ENCODE data around the gene SCAMP2. TPM values are rescaled to one million over a fixed set of nuclear protein-coding genes. Genes with fewer than 3 reads are reported as not detected.
"Not testable (repeated sequence)": the region's sequence is repeated elsewhere in the genome, so short reads cannot be mapped to it uniquely, and the experiment has no call there.

The SCAMP2 gene
- total RNA-seq, 1 experiment from 2014 or later, result 32.1 TPM

DNA sequence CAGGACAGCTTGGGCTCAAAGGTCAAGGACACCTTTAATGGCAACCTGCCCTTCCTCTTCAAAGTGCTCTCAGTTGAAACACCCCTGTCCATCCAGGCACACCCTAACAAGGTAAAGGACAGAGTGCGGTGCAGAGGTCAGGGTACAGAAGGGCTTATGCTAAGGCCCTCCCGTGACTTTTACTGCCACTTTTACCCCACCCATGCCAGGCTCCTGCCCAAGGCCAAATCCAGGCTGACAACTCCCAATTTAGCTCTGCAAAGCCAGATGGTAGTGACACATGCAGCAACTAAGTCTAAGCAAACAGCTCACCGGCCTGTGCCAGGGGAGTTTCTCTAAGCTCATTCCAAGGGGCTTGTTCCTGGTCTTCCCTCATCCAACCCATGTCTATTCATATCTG is 18.3 kb upstream of the SCAMP2 start:
- no peak for DNase-seq (ENCODE audit: low read depth)

DNA sequence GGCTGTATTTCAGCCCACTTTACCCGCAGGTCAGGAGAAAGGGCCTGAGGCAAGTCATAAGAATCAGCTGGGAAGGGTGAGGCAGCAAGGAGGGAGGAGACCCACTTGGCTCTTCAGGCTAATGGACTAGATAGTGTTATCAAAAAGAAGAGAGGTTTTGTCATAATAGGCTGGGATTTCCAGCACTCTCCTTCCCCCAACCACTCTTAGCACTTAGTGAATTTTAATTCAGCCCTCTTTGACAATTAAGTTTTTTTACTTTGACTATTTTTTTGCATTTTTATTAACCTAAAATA is 17.4 kb upstream of the SCAMP2 start:
- DNase-seq (ENCODE audit: low read depth), result no peak

DNA sequence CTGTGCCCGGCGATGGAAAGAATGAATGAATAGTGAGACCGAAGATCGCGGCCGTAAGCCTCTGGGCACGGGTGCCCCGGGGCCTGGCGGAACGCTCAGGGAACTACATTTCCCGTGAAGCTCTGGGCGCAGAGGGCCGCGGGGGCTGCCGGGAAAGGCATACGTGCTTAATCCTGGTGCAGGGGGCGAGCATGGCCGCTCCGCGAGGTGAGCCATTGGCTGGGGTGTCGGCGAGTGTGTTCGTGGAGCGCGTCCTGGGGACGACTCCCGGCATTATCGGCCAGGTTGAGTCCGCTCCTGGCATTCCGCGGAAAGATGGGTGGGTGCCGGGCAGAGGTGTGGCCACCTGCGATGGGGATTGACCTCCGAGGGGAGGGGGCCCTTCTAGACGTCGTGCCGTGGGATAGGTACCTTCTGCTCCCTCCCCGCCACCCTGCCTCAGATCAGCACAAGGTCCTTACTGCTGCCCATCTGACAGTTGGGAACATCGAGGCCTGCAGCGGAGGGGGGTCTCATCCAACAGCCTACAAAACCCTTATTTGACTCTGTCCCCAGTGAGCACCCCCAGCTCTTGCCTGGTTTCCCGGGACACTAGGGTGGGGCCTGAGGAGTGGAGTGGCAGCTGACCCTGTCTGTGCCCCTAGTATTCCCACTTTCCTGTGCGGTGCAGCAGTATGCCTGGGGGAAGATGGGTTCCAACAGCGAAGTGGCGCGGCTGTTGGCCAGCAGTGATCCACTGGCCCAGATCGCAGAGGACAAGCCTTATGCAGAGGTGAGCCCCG is 16.9 kb upstream of the SCAMP2 start, which contains the start of gene MPI:
TSS of gene MPI (plus strand) at position 160 of the 782 bp plus-strand sequence. CDS start at position 192, 32 bp downstream.
- DNase-seq (ENCODE audit: low read depth), result peak; percentile 77

GRCh38 chr15:74889390-74889882 is 16.3 kb upstream of the SCAMP2 start:
- DNase-seq (ENCODE audit: low read depth), result peak; percentile 55

DNA sequence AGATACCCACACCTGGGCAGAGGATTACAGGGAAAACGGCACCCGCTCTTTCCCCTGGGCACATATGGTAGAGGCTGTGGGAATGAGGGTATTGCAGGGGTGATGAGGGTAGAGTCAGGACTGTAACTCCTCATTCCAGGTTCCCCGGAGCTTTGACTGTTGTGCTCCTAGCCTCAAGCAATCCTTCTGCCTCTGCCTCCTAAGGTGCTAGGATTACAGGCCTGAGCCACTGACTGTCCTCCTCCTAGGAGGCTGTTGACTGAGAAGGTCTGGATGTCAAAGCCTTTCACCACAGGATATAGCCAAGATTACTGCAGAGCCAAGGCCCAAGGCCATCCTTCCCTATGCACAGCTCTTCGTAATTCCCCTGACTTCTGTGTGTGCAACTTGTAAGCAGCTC is 15.6 kb upstream of the SCAMP2 start:
- no peak for DNase-seq (ENCODE audit: low read depth)

DNA sequence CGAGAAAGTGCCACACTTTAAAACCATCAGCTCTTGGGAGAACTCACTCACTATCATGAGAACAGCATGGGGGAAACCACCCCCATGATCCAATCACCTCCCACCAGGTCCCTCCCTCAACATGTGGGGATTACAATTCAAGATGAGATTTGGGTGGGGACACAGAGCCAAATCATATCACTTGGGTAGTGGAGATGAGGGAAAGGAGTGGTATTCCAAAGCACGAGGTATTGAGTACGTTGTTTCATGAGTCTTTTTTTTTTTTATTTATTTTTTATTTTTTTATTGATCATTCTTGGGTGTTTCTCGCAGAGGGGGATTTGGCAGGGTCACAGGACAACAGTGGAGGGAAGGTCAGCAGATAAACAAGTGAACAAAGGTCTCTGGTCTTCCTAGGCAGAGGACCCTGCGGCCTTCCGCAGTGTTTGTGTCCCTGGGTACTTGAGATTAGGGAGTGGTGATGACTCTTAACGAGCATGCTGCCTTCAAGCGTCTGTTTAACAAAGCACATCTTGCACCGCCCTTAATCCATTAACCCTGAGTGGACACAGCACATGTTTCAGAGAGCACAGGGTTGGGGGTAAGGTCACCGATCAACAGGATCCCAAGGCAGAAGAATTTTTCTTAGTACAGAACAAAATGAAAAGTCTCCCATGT is 14.5 kb upstream of the SCAMP2 start:
- not testable (repeated sequence) for DNase-seq (ENCODE audit: low read depth)

DNA sequence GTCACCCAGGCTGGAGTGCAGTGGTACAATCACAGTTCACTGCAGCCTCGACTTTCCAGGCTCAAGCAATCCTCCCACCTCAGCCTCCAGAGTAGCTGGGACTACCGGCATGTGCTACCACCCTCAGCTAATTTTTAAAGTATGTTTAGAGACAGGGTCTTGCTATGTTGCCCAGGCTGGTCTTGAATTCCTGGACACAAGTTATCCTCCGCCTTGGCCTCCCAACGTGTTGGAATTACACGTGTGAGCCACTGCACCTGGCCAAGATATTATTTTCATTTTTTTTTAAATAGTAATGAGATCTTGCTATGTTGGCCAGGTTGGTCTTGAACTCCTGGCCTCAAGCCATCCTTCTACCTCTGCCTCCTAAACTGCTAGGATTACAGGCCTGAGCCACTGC is 12.3 kb upstream of the SCAMP2 start:
- no peak for DNase-seq (ENCODE audit: low read depth)

DNA sequence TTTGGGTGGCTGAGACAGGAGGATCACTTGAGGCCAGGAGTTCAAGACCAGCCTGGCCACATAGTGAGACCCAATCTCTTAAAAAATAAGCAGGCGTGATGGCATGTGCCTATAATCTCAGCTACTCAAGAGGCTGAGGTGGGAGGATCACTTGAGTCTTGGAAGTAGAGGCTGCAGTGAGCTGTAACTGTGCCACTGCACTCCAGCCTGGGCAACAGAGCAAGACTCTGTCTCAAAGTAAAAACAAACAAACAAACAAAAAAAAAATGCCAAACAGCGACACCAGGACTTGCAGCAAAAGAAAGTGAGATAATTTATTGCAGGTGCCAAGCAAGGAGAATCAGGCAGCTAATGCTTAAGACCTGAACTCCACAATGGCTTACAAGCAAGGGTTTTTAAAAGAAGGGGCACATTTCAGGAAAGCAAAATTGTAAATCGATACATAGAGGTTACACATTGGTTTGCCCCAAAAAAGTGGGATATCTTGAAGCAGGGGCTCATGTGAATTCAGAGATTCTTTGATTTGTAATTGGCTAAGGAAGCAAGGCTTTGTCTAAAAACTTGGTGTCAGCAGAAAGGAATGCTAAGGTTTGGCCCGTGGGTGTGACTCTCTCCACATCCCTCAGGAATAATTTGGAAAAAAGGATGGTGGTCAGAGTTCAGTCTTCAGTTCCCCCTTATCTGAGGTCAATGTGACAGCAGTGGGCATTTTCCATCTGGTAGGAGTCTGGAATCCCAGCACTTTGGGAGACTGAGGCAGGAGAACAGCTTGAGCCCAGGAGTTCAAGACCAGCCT is 11.5 kb upstream of the SCAMP2 start:
- DNase-seq (ENCODE audit: low read depth), result no peak

GRCh38 chr15:74882528-74882927 is 9.4 kb upstream of the SCAMP2 start:
- DNase-seq (ENCODE audit: low read depth), result no peak

GRCh38 chr15:74878273-74878672 is 5.1 kb upstream of the SCAMP2 start:
- no peak for DNase-seq (ENCODE audit: low read depth)

GRCh38 chr15:74873756-74874424 is 725 bp upstream of the SCAMP2 start:
- peak; percentile 20 for DNase-seq (ENCODE audit: low read depth)

GRCh38 chr15:74872702-74873035 is 496 bp downstream of the SCAMP2 start:
- DNase-seq (ENCODE audit: low read depth), result no peak

DNA sequence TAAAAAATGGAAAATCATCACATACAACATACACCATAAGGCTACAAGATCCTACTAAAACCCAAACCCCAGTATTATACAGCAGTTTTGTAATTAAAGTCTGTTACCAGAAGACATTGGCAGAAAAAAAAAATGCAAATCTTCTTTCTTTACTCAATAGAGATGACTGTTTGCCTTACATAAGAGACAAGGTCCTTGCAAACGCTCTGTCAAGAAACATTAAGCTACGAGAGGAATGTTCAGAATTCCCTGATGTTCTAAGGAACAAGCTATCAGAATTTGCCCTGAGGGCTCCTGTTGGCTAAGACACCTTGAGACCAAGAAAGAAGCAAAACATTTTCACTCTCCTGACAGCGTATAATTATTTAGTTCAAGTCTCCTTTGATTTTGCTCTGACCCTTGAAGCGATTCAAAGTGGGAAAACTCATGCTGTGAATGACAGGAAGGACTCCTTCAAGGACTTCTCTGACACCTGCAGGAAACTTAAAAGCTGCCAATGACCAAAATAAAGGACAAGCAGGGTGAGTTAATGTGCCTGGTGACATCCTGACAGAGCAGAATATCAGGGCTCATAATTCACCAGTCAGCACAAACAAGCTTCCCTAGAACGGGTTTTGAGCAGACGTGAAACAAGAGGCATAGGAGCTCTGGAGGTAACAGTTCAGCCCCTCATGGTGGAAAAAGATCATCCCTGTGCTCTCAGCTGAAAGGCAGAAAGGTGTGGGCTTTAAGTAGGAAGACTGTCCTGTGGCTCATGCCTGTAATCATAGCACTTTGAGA is 2.5 kb downstream of the SCAMP2 start:
- DNase-seq (ENCODE audit: low read depth), result no peak

DNA sequence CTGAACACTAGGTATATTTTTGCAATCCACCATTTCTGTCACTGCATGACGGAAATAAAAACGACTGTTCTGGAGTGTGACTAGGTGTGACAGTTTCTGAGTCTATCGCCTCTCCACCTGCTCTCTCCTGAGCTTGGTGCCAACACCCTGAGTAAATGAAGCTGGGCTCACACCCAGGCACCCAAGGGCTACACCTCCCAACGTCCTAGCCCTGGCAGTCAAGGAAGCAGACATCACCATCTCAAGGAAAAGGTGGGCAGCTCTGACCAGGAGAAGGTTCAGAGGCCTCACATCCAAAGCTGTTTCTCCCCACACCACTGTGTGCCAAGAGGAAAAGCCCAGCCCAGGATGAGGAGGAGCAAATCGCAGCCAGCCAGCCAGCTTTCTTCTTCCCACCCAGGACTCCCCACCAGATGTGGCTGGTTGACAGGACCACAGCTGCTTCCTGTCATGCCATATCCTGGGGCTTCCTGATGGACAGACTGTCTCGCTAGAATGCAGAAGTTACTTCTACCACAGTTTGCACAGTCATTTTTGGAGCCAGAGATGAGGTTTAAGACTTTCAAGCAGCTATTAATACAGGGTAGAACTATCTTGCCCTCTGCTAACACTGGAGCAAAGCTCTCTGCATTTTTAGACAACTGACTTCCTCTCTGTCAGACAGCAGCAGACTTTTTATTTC is 3.3 kb downstream of the SCAMP2 start:
- peak; percentile 20 for DNase-seq (ENCODE audit: low read depth)

DNA sequence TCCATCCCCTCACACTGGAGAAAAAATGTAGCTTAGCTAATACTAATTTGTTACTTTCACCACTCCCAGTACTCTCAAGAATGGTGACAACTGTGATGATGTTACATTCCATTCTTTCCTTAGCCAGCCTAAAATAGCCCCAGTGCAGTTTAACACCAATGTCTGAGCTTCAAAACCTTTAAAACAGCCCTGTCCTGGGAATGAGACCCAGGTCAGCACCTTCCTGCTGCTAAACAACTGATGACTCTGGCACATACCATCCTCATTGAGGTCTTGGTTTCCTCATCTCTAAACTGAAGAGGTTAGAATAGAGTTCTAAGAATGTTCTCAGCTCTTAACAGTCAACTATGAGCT is 3.8 kb downstream of the SCAMP2 start:
- no peak for DNase-seq (ENCODE audit: low read depth)

DNA sequence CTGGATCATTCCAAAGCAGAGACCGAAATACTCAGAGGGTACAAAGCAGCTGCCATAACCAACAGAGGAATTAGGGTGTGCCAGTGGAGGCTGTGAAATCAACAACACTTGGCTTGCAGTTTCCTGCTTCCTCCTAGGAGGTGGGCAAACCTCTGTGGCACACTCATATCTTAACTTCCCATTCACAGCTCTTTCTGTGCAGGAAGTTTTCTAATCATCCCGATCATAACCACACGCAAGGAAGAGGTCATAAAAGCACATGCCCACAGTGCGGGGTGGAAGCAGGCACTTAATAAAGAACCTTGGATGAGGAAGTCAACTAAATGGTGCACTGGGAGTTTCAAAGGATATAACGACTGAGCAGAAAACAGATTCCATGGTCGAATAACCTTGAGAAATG is 5.1 kb downstream of the SCAMP2 start:
- DNase-seq (ENCODE audit: low read depth), result no peak

- no peak for DNase-seq (ENCODE audit: low read depth)
Measured at GRCh38 chr15:74867466-74868038, 5.6 kb downstream of the SCAMP2 start.

DNA sequence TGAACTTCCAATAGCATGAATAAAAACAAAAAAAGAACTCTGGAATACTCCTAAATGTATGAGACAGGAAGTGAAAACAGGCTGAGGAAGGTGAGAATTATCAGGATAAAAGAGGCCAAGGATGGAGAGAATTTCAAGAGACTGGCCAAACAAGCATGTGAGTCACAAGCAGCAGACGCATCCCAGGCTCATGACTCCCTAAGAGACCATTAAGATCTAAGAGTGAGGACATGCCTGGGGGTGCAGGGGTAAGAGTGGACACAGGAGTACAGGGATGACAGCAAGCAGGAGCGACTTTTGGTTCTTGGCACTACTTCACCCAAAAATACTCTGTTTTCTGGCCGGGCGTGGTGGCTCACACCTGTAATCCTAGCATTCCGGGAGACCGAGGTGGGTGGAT is 7.1 kb downstream of the SCAMP2 start:
- peak; percentile 73 for DNase-seq (ENCODE audit: low read depth)

- no peak for DNase-seq (ENCODE audit: low read depth)
Measured at GRCh38 chr15:74865316-74865715, 7.8 kb downstream of the SCAMP2 start.

DNA sequence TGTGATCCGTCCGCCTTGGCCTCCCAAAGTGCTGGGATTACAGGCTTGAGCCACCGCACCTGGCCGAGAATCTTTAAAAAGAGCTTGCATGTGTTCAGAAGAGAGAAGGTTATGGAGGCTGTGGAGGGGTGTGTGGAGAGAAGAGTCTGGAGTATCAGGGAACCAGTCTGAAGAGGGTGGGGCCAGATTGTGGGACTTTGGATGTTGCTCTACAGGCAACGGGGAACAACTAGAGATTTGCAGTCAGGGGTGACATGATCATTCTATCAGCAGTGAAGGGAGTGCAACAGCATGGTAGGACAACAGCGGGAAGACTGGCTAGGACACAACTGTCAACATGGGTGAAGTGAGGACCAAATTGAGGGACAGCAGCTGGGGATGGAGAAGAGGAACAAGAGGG is 8.9 kb downstream of the SCAMP2 start:
- DNase-seq (ENCODE audit: low read depth), result no peak

Data from HT1080 (cell line).